CD14-positive monocyte (primary cell): ENCODE measurements around the gene HK1. TPM values are rescaled to one million over a fixed set of nuclear protein-coding genes. Genes with fewer than 3 reads are reported as not detected.
"Not testable (repeated sequence)": the region's sequence is repeated elsewhere in the genome, so short reads cannot be mapped to it uniquely, and the experiment has no call there.

Source experiments
- DNase-seq, 3 donors: peaks; one replicate each; pipeline ENCODE4 v3.0.0-alpha.2; 2011 to 2022
- H2AFZ ChIP-seq: 2 replicates; pipeline ENCODE4 v1.6.0; 2012; ENCODE audit warnings: mild to moderate bottlenecking, low read depth, low read length, inconsistent platforms; ENCODE audit not compliant: insufficient read depth, poor library complexity, severe bottlenecking
- H3K27ac ChIP-seq, 2 donors: 1 replicate in 1 of 2; 2 replicates in 1 of 2; pipeline ENCODE4 v1.5.1; 2012 to 2013; ENCODE audit warnings: low read length in 2 of 2, control low read depth in 1 of 2, inconsistent platforms in 1 of 2, low read depth in 1 of 2, mild to moderate bottlenecking in 1 of 2
- H3K27me3 ChIP-seq, 2 donors: one replicate each; pipeline versions ENCODE4 v1.6.0 to v1.6.1; 2011 to 2013; ENCODE audit warnings: low read length in 2 of 2; ENCODE audit not compliant: control insufficient read depth in 2 of 2, insufficient read depth in 2 of 2
- H3K36me3 ChIP-seq, 2 donors: replicated peaks in 1 of 2; 1 replicate in 1 of 2; 2 replicates in 1 of 2; pipeline versions ENCODE4 v1.5.1 to v1.6.1; 2012 to 2013; ENCODE audit warnings: low read length in 2 of 2, control low read depth in 1 of 2, inconsistent platforms in 1 of 2, mild to moderate bottlenecking in 1 of 2; ENCODE audit not compliant: insufficient read depth in 2 of 2, control insufficient read depth in 1 of 2
- H3K4me1 ChIP-seq, 2 donors: 1 replicate in 1 of 2; 2 replicates in 1 of 2; pipeline versions ENCODE4 v1.5.1 to v1.6.1; 2012 to 2013; ENCODE audit warnings: low read length in 2 of 2, control low read depth in 1 of 2, inconsistent platforms in 1 of 2, mild to moderate bottlenecking in 1 of 2, moderate library complexity in 1 of 2; ENCODE audit not compliant: insufficient read depth in 2 of 2, control insufficient read depth in 1 of 2
- H3K4me2 ChIP-seq: replicated peaks from 2 replicates; pipeline ENCODE3; 2012; ENCODE audit warnings: low read length, moderate library complexity, mild to moderate bottlenecking; ENCODE audit not compliant: poor library complexity, severe bottlenecking; ENCODE audit errors: extremely low read depth
- H3K4me3 ChIP-seq, 3 experiments: fragments of 200-600 bp in 1 of 3; sonication (generic) in 1 of 3; replicated peaks in 1 of 3; 1 replicate in 2 of 3; 2 replicates in 1 of 3; pipeline ENCODE4 v1.5.1; 2011 to 2013; ENCODE audit warnings: low read length in 3 of 3, mild to moderate bottlenecking in 3 of 3, control low read depth in 2 of 3, low read depth in 2 of 3, inconsistent platforms in 1 of 3, moderate library complexity in 1 of 3
- H3K79me2 ChIP-seq: 2 replicates; pipeline ENCODE4 v1.6.0; 2012; ENCODE audit warnings: mild to moderate bottlenecking, control low read depth, inconsistent platforms, low read length, moderate library complexity; ENCODE audit not compliant: insufficient read depth
- H3K9ac ChIP-seq: 2 replicates; pipeline ENCODE4 v1.6.0; 2017; ENCODE audit warnings: low read length, mild to moderate bottlenecking; ENCODE audit not compliant: insufficient read depth, poor library complexity, severe bottlenecking
- H3K9me3 ChIP-seq, 2 donors: replicated peaks in 1 of 2; 1 replicate in 1 of 2; 2 replicates in 1 of 2; pipeline versions ENCODE4 v1.5.1 to v1.6.1; 2012 to 2013; ENCODE audit warnings: low read length in 2 of 2, control low read depth in 1 of 2; ENCODE audit not compliant: control insufficient read depth in 1 of 2, insufficient read depth in 1 of 2
- H4K20me1 ChIP-seq: 2 replicates; pipeline ENCODE4 v1.6.0; 2012; ENCODE audit warnings: mild to moderate bottlenecking, low read length, control low read depth, moderate library complexity; ENCODE audit not compliant: insufficient read depth
- H3K27ac Mint-ChIP-seq, 7 donors: one replicate each; pipeline ENCODE4 v1.8.0; 2020; ENCODE audit warnings: mild to moderate bottlenecking in 7 of 7, mixed read lengths in 7 of 7, moderate library complexity in 6 of 7, inconsistent platforms in 2 of 7
- H3K27me3 Mint-ChIP-seq, 3 donors: one replicate each; pipeline ENCODE4 v1.8.0; 2021 to 2022; ENCODE audit warnings: low read depth in 3 of 3, mild to moderate bottlenecking in 3 of 3, mixed read lengths in 3 of 3, moderate library complexity in 3 of 3, inconsistent platforms in 1 of 3
- H3K36me3 Mint-ChIP-seq, 2 donors: one replicate each; pipeline ENCODE4 v1.8.0; 2020; ENCODE audit warnings: mixed read lengths in 2 of 2, inconsistent platforms in 1 of 2, mild to moderate bottlenecking in 1 of 2
- H3K4me1 Mint-ChIP-seq: one replicate; pipeline ENCODE4 v1.8.0; 2020; ENCODE audit warnings: mild to moderate bottlenecking, mixed read lengths
- H3K4me3 Mint-ChIP-seq, 2 donors: one replicate each; pipeline ENCODE4 v1.8.0; 2020; ENCODE audit warnings: mild to moderate bottlenecking in 2 of 2, mixed read lengths in 2 of 2, moderate library complexity in 1 of 2
- H3K9me3 Mint-ChIP-seq, 7 donors: one replicate each; pipeline ENCODE4 v1.8.0; 2020 to 2022; ENCODE audit warnings: mixed read lengths in 7 of 7, mild to moderate bottlenecking in 6 of 7, moderate library complexity in 6 of 7, inconsistent platforms in 2 of 7
- WGBS: methylation state at CpG from one replicate; pipeline ENCODE4 v1.1.5; 2013; ENCODE audit warnings: missing lambda C conversion rate; ENCODE audit not compliant: insufficient coverage; 5-methylcytosine and 5-hydroxymethylcytosine counted together
- intact Hi-C, 2 donors: fragments of 100-400 bp; cut with micrococcal nuclease; formaldehyde crosslinking; loops; one replicate each; pipeline versions ENCODE4 v1.15.0 to v1.15.1; 2023
- polyA plus RNA-seq, 3 donors: library from polyadenylated mRNA; depleted of rRNA in 1 of 3; unstranded in 2 of 3; stranded (reverse) in 1 of 3; fragments of 300-500 nt in 2 of 3; fragments of >200 nt in 1 of 3; fragmentation: Illumina TruSeq in 2 of 3; gene quantifications; 1 replicate in 2 of 3; 2 replicates in 1 of 3; pipeline ENCODE4 v1.2.3, GENCODE V29; 2012 to 2021
- TF ChIP-seq, protein P1 (sequence below): fragments of 200-600 bp; IDR thresholded peaks from one replicate; pipeline ENCODE4 v1.8.0; 2022; ENCODE audit warnings: antibody characterized with exemption, mild to moderate bottlenecking

HK1 gene
- polyA plus RNA-seq, 3 donors: 57.9 to 146 (median 125) TPM

DNA sequence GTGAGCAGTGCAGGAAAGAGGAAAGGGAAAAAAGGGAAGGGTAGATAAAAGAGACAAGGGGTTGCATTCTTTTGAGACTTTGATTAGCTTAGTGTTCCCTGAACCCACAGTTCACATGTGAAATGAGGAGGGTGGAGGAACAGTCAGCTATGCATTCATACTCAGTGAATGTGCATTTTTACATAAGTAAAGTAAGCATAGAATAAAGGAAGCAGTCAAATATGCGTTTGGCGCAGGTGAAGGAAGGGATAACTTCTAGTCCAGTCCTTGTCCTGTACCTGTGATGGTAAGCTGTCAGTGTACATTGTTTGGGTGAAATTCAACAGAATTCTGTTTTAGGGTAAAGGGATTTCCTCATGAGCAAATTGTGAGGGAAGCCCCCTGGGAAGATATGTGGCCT lies 28.1 kb downstream of the HK1 start:
- Histone ChIP-seq H2AFZ (no peak overlapping the region), H3K4me2 (no peak overlapping the region), H3K27me3 (no peaks in the 10 kb centered on the region), H3K4me3 (no peak overlapping the region), H3K9ac (no peak overlapping the region), H3K9me3 (no peaks in the 10 kb centered on the region), H3K36me3 (no peaks in the 10 kb centered on the region), H3K4me1 (no peaks in the 10 kb centered on the region), H4K20me1 (no peaks in the 10 kb centered on the region), H3K27ac (no peak overlapping the region), H3K79me2 (no peaks in the 10 kb centered on the region)
- WGBS: 64% methylated on average over 2 of the region's 2 CpGs
- H3K4me3 Mint-ChIP-seq: no peak overlapping the region
- TF ChIP-seq, protein P1, sequence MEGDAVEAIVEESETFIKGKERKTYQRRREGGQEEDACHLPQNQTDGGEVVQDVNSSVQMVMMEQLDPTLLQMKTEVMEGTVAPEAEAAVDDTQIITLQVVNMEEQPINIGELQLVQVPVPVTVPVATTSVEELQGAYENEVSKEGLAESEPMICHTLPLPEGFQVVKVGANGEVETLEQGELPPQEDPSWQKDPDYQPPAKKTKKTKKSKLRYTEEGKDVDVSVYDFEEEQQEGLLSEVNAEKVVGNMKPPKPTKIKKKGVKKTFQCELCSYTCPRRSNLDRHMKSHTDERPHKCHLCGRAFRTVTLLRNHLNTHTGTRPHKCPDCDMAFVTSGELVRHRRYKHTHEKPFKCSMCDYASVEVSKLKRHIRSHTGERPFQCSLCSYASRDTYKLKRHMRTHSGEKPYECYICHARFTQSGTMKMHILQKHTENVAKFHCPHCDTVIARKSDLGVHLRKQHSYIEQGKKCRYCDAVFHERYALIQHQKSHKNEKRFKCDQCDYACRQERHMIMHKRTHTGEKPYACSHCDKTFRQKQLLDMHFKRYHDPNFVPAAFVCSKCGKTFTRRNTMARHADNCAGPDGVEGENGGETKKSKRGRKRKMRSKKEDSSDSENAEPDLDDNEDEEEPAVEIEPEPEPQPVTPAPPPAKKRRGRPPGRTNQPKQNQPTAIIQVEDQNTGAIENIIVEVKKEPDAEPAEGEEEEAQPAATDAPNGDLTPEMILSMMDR: no peak
- intact Hi-C loops: no loop called here
- no peak for DNase-seq
- peaks cover 8% of the 10 kb centered on the region for H3K4me1 Mint-ChIP-seq
- no peaks in the 10 kb centered on the region for H3K36me3 Mint-ChIP-seq
- peaks cover 0 to 2% (median 0%) of the 10 kb centered on the region in 3 donors for H3K27me3 Mint-ChIP-seq
- H3K9me3 Mint-ChIP-seq: no peaks in the 10 kb centered on the region
- H3K27ac Mint-ChIP-seq: no peak overlapping the region

DNA sequence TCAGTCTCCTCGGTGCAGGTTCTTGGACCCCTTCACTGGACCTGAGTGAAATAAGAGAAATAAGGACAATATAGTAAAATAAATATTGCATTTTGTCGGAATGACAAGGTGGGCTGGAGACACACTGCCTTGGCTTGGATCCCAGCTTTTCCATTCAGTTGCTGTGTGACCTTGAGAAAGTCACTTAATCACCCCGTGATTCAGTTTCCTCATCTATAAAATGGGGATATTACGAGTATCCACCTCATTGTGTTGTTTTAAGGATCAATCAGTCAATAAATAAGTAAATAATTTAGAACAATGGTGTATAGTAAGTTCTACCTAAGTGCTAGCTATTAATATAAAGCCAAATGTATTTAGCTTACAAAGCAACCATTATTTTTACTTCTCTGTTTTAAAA lies 29.1 kb downstream of the HK1 start:
- Mint-ChIP-seq H3K27me3 (peaks cover 0 to 2% (median 0%) of the 10 kb centered on the region in 3 donors), H3K27ac (no peak overlapping the region), H3K36me3 (no peaks in the 10 kb centered on the region), H3K9me3 (no peaks in the 10 kb centered on the region), H3K4me1 (peaks cover 8% of the 10 kb centered on the region), H3K4me3 (no peak overlapping the region)
- no peak for DNase-seq
- H3K36me3 ChIP-seq: no peaks in the 10 kb centered on the region
- H3K4me2 ChIP-seq: no peak overlapping the region
- no peaks in the 10 kb centered on the region for H3K4me1 ChIP-seq
- intact Hi-C loops: no loop called here
- H4K20me1 ChIP-seq: no peaks in the 10 kb centered on the region
- no peak overlapping the region for H3K4me3 ChIP-seq
- H3K9me3 ChIP-seq: no peaks in the 10 kb centered on the region
- 100% methylated on average over 1 of the region's 4 CpGs for WGBS
- no peak overlapping the region for H3K27ac ChIP-seq
- no peaks in the 10 kb centered on the region for H3K79me2 ChIP-seq
- H3K9ac ChIP-seq: no peak overlapping the region
- H3K27me3 ChIP-seq: no peaks in the 10 kb centered on the region
- TF ChIP-seq, protein P1: no peak
- H2AFZ ChIP-seq: no peak overlapping the region

DNA sequence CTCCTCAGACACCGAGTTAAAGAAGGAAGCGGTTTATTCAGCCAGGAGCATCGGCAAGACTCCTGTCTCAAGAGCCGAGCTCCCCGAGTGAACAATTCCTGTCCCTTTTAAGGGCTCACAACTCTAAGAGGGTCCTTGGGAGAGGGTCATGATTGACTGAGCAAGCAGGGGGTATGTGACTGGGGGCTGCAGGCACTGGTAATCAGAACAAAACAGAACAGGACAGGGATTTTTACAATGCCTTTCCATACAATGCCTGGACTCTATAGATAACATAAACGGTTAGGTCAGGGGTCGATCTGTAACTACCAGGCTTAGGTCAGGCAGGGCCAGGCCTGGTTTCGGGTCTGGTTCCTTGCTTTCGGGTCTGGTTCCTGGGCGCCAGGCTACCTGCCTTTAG lies 30.0 kb downstream of the HK1 start:
- H3K36me3 ChIP-seq, H3K9me3 ChIP-seq, H3K27me3 Mint-ChIP-seq, H3K9me3 Mint-ChIP-seq, H3K36me3 Mint-ChIP-seq, H3K4me3 ChIP-seq, H4K20me1 ChIP-seq, H3K27ac Mint-ChIP-seq, H3K4me2 ChIP-seq, H3K27me3 ChIP-seq, H3K79me2 ChIP-seq, DNase-seq, H3K4me1 Mint-ChIP-seq, H3K4me3 Mint-ChIP-seq, H3K4me1 ChIP-seq, intact Hi-C loops, H3K27ac ChIP-seq, H2AFZ ChIP-seq, H3K9ac ChIP-seq: not testable (repeated sequence)
- WGBS: 97% methylated on average over 5 of the region's 10 CpGs
